ENCODE results near the gene ZNF792.
A peak's percentile ranks its signal among the peaks of the same experiment; 100 is the strongest.
"Not testable (repeated sequence)": the region's sequence is repeated elsewhere in the genome, so short reads cannot be mapped to it uniquely, and the experiment has no call there.

ZNF792 gene

DNA sequence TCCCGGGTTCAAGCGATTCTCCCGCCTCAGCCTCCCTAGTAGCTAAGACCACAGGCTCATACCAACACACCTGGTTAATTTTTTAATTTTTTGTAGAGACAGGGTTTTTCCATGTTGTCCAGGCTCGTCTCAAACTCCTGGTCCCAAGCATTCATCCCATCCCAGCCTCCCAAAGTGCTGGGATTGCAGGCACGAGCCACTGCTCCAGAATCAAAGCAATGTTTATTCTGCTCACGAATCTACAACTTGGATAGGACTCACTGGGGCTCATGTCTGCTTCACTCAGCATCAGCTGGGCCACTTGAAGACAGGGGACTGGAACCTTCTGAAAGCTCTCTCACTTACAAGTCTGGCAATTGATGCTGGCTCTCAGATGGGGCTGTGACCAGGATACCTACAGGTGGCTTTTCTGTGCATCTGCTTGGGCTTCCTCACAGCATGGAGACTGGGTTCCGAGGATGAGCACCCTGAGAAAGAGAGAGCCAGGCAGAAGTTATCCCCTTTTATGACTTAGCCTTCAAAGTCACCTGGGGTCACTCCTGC lies 8.2 kb upstream of the ZNF792 start:
- H3K27me3 ChIP-seq = no peaks in the 10 kb centered on the region
- H3K4me3 ChIP-seq = no peak overlapping the region
- no peak for TF ChIP-seq CTCF (IDR thresholded peaks at IDR 0.05)
- DNase-seq = no peak
- H3K4me1 ChIP-seq = peaks cover 0 to 8% (median 3%) of the 10 kb centered on the region in 4 donors
- peaks cover 0 to 6% (median 6%) of the 10 kb centered on the region in 3 donors for H3K9me3 ChIP-seq
- H3K27ac ChIP-seq = no peak overlapping the region
- H3K36me3 ChIP-seq = no peaks in the 10 kb centered on the region
- intact Hi-C loops (cut with DNase I; ENCODE audit: low total_unique reads) = loop anchor here (2.0 kb wide), 1 partner anchor 39 kb away; no protein-coding TSS in a partner anchor

GRCh38 chr19:34970185-34970780 lies 6.3 kb upstream of the ZNF792 start:
- H3K4me1 ChIP-seq; H3K9me3 ChIP-seq; H3K27me3 ChIP-seq; H3K36me3 ChIP-seq; H3K4me3 ChIP-seq; DNase-seq; H3K27ac ChIP-seq; intact Hi-C loops (cut with DNase I; ENCODE audit: low total_unique reads): not testable (repeated sequence)

DNA sequence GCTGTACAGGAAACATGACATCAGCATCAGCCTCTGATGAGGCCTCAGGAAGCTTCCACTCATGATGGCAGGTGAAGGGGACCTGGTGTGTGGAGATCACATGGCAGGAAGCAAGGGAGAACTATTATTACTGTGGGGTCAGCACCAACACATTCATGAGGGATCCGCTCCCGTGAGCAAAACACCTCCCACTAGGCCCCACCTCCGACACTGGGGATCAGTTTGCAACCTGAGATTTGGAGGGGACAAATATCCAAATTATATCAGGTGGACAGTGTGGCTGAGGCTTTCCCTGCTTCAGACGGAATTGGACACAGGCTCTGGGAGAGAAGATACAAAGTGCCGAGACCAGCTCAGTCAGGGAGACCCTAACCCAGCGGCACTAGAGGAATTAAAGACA lies 5.7 kb upstream of the ZNF792 start:
- no peak for TF ChIP-seq CTCF (IDR thresholded peaks at IDR 0.05)
- intact Hi-C loops (cut with DNase I; ENCODE audit: low total_unique reads) = no loop called here
- Histone ChIP-seq H3K36me3 (no peaks in the 10 kb centered on the region), H3K27me3 (no peaks in the 10 kb centered on the region), H3K4me3 (no peak overlapping the region), H3K9me3 (no peaks in the 10 kb centered on the region), H3K27ac (no peak overlapping the region), H3K4me1 (peaks cover 0 to 8% (median 3%) of the 10 kb centered on the region in 4 donors)
- DNase-seq = no peak

DNA sequence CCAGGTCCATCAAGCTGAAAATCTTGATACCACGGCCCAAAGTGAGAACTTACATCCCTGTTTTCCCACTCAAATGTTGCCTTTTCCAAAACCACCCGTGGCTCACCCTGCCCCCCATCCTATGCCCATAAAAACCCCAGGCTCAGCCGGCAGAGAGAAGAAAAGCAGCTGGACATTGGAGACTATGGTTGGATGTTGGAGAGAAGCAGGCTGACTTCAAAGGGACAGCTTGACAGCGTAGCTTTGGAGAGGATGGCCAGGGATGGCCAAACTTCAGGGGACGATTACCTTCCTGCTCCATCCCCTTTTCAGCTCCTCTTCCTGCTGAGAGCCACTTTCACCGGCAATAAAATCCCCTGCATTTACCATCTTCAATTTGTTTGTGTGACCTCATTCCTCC lies 3.5 kb upstream of the ZNF792 start:
- Histone ChIP-seq H3K27ac (no peak overlapping the region), H3K9me3 (no peaks in the 10 kb centered on the region), H3K4me3 (no peak overlapping the region), H3K27me3 (no peaks in the 10 kb centered on the region), H3K36me3 (no peaks in the 10 kb centered on the region), H3K4me1 (peaks cover 0 to 18% (median 7%) of the 10 kb centered on the region in 4 donors)
- DNase-seq = no peak
- intact Hi-C loops (cut with DNase I; ENCODE audit: low total_unique reads) = no loop called here
- no peak for TF ChIP-seq CTCF (IDR thresholded peaks at IDR 0.05)

DNA sequence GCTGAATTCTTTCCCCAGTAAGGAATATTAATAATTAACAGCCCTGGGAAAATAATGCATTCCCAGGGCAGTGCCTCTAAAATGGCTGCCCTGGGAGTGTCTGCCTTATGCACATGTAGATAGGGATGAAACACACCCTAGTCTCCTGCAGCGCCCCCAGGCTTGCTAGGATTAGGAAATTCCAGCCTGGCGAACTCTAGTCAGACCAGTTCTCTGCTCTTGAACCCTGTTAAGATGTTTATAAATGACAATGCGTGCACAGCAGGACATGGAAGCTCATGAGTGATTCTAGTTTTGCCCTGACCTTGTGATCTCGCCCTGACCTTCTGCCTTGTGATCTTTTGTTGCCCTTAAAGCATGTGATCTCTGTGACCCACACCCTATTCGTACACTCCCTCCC lies 1.5 kb upstream of the ZNF792 start:
- DNase-seq; H3K4me3 ChIP-seq; H3K27me3 ChIP-seq; intact Hi-C loops (cut with DNase I; ENCODE audit: low total_unique reads); H3K9me3 ChIP-seq; H3K27ac ChIP-seq: not testable (repeated sequence)
- peaks cover 2 to 10% (median 7%) of the 10 kb centered on the region in 3 donors for H3K36me3 ChIP-seq
- peaks cover 0 to 26% (median 12%) of the 10 kb centered on the region in 4 donors for H3K4me1 ChIP-seq

DNA sequence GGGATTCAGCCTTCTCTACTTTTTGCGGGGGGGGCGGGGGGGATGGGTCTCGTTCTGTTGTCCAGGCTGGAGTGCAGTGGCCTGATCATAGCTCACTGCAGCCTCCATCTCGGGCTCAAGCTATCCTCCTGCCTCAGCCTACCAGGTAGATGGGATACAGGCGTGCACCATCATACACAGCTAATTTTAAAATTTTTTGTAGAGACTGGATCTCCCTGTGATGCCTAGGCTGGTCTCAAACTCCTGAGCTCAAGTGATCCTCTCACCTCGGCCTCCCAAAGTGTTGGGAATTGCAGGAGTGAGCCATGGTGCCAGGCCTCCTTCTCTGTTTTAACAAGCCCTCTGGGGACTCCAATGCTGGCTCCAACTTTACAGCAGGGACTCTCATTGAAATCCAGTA lies 569 bp upstream of the ZNF792 start:
- no peak for DNase-seq
- Histone ChIP-seq H3K27ac (peak overlapping the region in 1 of 2 donors; percentile 60), H3K36me3 (peaks cover 11 to 19% (median 16%) of the 10 kb centered on the region in 3 donors), H3K27me3 (no peaks in the 10 kb centered on the region), H3K9me3 (peaks cover 0 to 18% (median 17%) of the 10 kb centered on the region in 3 donors), H3K4me3 (peak overlapping the region; percentile 84 to 89), H3K4me1 (peaks cover 0 to 26% (median 12%) of the 10 kb centered on the region in 4 donors)
- intact Hi-C loops (cut with DNase I; ENCODE audit: low total_unique reads) = no loop called here
- no peak for TF ChIP-seq CTCF (IDR thresholded peaks at IDR 0.05)
